Germinal center (tissue), 1 donor: ENCODE data around the gene SULT1C2.
"Not testable (repeated sequence)": the region's sequence is repeated elsewhere in the genome, so short reads cannot be mapped to it uniquely, and the experiment has no call there.

Source experiments
- DNase-seq: peaks from one replicate; pipeline ENCODE4 v3.0.0; 2012; ENCODE audit warnings: mixed read lengths, low spot score

The SULT1C2 gene

GRCh38 chr2:108288534-108289106, at the start of gene SULT1C2:
SULT1C2 (plus strand) TSS chr2:108288895; CDS start chr2:108293668, 4,773 bp downstream.
- no peak for DNase-seq

DNA sequence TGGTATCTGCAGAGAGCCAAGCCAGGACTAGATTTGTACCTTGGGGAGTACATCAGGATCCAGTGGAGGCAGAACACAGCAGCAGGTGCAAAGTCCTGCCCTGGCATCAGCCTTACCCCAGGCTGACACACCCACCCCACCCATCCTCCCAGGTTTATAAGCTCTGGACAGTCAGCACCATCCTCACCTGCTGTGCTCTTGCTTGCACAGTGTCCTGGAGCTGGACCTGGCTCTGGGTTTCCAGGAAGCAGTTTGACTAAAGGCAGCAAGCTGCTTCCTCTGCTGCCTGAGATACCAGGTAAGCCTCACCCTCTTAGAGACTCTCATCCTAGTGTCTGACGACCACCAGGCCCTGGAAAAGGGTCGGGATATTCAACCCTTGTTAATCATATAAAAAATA, 48.9 kb upstream of the SULT1C2 start, which contains the start of gene SULT1C3:
TSS of gene SULT1C3 (plus strand) at position 183 of the 400 bp plus-strand sequence. CDS start 7,227 bp downstream, outside the sequence.
- DNase-seq = no peak

- no peak for DNase-seq
Observed at GRCh38 chr2:108240966-108241365, 47.7 kb upstream of the SULT1C2 start.

- no peak for DNase-seq
Observed at GRCh38 chr2:108243566-108243965, 45.1 kb upstream of the SULT1C2 start.

DNA sequence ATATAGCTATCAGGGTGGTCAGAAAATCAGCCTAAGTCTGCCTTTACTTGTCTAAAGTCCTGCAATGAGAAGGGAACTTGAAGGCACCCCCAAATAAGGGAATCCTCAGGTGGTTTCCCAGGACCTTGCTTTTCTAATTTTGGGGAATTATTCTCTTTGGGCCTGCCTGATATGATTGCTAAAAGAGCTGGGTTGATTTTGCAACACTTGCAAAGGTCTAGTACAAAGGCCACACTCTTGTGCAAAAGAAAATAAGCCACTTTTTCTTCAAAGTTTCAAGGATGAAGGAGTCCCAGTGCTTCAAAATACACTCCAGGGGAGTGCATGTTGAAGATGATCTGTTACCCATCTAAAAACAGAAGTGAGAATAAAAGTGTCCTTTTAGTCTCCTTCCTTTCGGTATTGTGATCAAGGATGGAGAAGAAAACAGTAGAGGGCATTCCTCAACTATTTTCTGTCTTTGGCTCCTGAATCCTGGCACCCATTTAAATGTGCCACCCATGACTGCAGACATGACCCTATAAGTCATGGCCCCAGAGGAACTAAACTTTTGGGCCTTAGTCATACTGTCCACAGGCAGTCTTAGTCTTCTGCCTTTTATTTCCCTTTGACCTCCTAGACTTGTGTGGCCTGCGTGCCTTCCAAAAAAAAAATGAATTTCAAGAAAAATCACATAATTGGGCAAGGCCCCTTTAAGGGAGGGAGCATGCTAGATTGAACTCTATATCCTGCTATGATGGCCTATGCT, 43.9 kb upstream of the SULT1C2 start:
- DNase-seq = no peak

DNA sequence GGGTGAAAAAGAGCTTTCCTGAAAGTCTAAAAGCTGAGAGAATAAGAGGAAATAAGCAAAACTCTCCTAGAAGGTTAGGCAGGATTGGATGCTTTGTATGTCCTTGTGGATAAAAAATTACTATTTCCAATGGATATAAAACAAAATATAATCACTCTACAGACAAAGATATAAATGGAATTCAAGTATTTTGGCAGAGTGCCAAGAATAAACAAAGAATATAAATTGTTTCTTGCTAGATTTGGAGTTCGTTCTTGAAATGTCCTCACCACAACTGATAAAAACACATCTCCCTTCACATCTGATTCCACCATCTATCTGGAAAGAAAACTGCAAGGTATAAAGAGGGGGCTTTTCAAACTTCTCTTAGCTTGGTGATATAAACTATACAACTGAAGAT, 35.6 kb upstream of the SULT1C2 start:
- DNase-seq = no peak

DNA sequence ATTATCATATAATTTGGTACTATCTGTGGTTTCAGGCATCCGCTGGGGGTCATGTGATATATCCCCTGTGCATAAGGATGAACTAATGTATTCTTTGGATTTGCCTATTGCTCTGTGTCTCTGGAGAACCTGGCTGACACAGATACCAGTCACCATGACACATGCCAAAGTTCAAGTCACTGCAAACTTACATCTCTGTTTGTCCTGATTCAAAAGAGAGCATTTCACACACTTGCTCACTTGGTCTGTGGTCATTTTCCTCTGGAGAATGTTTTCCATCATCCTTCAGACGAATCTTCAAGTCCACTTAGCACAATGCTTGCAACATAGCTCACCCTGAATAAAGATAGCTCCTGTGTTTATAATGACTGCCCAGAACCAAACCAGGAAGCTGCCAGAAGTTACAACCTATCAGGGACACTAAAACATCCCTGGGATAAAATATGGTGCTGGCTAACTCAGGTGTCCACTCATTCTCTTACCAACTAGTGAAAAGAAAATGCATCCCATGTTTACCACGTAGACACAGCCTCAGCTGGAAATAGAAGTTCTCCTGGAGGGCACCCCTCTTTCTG, 30.9 kb upstream of the SULT1C2 start:
- DNase-seq = no peak

- DNase-seq = no peak
Observed at GRCh38 chr2:108260773-108261172, 27.9 kb upstream of the SULT1C2 start.

- no peak for DNase-seq
Observed at GRCh38 chr2:108262036-108262435, 26.7 kb upstream of the SULT1C2 start.

GRCh38 chr2:108263401-108263800, 25.3 kb upstream of the SULT1C2 start:
- no peak for DNase-seq

GRCh38 chr2:108266218-108266617, 22.5 kb upstream of the SULT1C2 start:
- DNase-seq = no peak

DNA sequence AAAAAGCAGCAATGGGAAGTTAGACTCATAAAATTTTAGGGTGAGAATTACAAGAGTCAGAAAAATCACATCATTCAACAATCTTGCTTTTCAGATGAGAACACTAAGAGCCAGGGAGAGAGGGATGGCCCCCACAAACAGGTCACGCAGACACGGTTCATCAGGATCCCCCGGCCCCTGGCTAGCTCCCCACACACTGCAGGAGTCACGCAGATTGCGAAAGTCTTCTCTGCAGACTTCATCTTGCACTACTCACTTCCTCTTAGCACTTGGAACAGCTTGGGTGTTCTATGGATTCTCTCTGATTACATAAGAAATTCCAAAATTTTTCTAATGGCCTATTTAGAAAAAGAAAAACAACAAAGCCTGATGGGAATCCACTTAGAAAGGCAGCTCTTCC, 21.6 kb upstream of the SULT1C2 start:
- DNase-seq = no peak

DNA sequence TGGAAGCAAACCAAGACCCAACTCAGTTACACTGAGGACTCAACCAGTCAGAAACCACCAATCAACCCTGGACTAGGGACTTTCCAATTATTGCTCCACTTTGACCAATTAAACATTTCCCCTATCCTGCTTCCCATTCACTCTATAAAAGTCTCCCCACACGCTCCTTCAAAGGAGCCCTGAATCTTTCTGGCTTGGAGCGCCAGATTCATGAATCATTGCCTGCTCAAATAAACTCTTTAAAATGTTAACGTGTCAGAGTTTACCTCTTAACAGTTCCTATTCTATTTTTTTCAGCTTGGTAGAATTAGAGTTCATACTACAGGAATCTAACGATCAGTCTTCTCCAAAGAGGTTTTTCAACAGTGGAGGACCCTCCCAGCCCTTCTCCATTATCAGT, 20.7 kb upstream of the SULT1C2 start:
- no peak for DNase-seq

GRCh38 chr2:108270346-108270745, 18.3 kb upstream of the SULT1C2 start:
- no peak for DNase-seq

GRCh38 chr2:108270768-108271506, 17.8 kb upstream of the SULT1C2 start:
- DNase-seq = no peak

DNA sequence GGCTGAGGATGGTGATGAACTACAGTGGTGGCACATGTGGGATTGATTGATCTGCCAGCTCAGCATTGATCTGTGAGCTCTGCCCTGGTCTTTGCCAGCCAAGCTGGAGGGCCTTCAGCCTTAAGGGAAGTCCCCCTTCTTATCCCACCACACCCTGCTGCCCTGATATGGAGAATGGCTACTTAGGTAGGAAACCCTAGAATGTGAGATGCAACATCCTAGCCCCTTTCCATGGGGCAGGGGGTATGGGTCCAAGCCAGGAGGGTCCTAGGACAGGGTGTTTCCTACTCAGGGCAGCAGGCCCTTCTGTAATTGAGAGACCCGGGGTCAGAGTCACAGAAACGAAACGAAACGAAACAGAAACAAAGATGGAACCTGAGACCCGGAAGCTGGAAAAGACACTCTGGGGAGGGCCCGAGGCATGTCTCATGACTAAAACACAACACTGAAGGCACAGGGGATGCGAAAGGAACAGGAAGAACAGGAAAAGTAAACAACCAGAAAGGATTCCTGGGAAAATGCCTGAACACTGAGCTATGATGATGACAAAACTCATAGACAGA, 16.9 kb upstream of the SULT1C2 start:
- no peak for DNase-seq

DNA sequence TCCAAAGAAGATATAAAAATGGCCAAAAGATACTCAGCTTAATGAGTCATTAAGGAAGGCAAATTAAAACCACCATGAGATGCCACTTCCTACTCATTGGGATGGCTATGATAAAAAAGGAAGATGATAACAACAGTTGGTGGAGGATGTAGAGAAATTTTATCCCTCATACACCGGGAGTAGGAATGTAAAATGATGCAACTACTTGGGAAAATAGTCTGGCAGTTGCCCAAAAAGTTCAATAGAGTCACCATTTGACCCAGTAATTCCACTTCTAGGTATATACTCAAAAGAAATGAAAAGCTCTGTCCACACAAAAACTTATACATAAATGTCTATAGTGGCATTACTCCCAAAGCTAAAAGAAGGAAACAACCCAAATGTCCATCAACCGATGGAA, 10.1 kb upstream of the SULT1C2 start:
- no peak for DNase-seq

- DNase-seq = no peak
Observed at GRCh38 chr2:108279468-108279867, 9.2 kb upstream of the SULT1C2 start.

DNA sequence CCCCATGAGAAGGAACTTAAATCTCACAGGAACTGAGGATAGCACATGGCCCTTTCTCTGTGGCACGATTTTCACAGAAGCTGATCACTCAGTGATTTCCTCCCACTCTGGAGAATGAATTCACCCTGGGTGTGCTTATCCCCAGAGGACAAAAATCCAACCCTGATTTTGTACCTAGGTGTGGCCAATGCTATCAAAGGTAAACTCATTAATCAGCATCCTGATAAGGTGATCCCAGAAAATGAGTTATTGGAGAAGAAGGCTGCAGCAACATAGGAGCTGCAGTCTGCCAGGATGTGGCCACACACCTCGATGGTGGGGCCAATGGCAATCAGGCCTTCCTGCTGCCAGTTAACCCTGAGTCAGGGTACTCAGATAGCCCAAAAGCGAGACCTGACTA, 8.2 kb upstream of the SULT1C2 start:
- DNase-seq = no peak

DNA sequence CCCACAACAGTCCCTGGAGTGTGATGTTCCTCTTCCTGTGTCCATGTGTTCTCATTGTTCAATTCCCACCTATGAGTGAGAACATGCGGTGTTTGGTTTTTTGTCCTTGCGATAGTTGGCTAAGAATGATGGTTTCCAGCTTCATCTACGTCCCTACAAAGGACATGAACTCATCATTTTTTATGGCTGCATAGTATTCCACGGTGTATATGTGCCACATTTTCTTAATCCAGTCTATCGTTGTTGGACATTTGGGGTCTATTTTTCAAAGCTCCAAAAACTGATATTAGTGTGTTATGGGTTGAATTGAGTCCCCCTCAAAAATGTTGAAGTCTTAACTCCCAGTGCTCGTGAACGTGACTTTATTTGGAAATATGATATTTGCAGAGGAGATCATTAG, 4.1 kb upstream of the SULT1C2 start:
- DNase-seq = not testable (repeated sequence)

- no peak for DNase-seq
Observed at GRCh38 chr2:108285616-108286015, 3.1 kb upstream of the SULT1C2 start.

DNA sequence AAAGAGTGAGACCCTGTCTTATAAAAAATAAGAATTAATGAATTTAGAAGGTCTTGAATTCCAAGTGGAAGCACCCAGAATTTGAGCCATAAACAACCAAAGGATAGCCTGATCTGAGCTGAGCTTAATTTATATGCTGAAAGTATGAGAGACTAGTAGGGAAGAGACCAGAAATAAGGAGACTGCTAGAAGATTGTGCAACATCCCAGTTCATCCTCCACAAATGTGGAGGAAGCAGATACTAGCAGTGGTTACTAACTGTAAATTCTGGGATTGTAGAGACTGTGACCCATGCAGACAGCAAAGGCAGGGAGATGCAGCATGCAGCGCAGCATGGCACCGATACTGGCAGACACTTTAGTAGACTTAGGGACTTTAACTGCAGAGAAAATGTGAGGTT, 1.5 kb upstream of the SULT1C2 start:
- DNase-seq = no peak
